GM19395 (cell line): ENCODE data around the gene DMD.
"Not testable (repeated sequence)": the region's sequence is repeated elsewhere in the genome, so short reads cannot be mapped to it uniquely, and the experiment has no call there.

Source experiments
- ATAC-seq: cut with Tn5 transposase; IDR thresholded peaks from one replicate; pipeline ENCODE4 v1.9.1; 2021; ENCODE audit warnings: mild to moderate bottlenecking, moderate library complexity; ENCODE audit not compliant: unreplicated experiment

Gene DMD

DNA sequence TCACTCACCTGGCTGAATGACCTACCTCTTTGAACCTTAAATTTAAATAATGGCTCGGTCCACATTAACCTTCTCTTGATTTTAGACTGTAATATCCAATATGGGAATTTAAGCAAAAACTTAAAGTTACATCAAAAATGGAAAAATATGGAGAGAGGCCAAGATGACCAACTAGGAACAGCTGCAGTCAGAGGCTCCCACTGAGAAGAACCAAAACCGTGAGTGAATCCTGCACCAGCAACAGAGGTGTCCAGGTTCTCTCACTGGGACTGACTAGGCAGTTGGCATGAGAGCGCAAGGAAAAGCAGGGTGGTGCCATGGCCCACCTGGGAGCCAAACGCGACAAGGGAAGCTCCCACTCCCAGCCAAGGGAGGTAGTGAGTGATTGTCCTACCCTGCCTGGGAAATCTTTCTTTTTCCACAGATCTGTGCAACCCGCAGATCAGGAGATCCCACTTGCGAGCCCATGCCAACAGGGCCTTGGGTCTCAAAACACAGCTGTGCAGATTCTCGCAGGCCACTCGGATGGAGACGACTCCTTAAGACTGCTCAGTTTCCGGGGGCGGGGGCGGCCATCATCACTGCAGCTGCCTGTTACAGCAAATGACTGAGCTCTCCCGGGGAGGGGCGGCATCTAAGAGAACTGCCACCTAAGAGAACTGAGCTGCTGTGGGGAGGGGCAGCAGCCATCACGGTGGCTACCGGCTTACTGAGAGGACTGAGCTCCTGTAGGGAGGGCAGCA, 343.4 kb downstream of the DMD start:
- no peak for ATAC-seq

DNA sequence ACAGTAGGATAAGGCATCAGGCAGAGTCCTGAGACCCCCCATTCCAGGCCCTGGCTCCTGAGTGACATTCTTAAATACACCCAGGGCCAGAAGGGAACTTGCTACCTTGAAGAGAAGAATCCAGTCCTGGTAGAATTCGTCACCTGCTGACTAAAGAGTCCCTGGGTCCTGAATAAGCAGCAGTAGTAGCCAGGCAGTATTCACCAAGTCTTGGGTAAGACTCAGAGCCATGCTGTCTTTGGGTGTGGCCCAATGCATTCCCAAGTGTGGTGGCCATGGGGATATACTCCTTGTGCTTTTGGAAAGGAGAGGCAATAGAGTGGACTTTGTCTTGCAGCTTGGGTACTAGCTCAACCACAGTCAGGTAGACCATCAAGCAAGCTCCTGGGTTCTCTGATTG, 359.1 kb downstream of the DMD start:
- no peak for ATAC-seq

DNA sequence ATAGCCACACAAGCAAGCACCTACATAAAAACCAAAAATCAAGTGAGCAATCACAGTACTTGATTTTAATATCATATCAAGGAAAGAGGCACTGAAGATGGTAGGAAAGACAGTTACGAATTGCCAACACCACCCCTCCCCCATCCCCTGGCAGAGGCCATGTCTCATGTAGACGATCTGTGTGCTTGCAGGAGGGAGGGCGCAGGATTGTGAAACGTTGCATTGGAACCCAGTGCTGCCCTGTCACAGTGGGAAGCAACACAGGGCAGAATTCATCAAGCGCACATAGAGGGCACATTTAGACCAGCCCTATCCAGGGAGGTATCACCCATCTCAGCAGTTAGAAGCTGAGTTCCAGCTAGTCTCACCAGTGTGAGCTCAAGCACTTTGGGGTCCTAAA, 359.8 kb downstream of the DMD start:
- ATAC-seq = no peak

DNA sequence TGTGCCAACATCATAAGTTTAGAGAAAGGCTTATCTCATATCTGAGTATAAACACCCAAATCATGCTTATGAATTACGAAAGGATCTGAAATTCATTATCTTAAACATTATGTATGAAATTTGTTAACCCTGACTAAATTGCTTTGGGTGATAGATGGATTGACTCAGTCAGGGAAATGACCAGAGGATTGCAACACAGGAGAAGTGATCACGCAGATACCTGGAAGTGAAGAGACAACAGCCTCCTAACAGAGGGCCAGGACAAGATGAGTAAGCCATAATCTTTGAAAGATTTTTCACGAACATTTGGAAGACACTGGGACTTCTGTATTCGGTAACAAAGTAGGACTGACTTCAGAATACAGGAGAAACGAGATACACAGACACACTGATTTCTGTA, 363.4 kb downstream of the DMD start:
- no peak for ATAC-seq

DNA sequence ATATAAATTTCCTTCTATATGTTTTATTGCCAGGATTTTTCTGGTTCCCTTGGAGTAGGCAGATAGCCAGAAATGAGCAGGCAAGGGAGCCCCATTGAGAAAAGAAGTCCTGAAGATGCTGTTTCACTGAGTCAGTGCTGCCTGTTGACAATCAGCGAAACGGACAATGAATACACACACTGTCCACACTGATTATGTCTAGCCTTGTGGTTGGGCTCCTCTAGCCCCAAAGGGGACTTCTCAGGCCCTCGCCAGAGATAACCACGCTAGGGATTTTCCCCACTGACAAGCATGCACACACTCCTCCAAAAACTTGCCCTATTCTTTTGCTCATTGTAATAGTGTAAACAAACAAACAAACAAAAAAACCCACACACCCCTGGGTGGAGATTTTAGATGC, 369.3 kb downstream of the DMD start:
- no peak for ATAC-seq

DNA sequence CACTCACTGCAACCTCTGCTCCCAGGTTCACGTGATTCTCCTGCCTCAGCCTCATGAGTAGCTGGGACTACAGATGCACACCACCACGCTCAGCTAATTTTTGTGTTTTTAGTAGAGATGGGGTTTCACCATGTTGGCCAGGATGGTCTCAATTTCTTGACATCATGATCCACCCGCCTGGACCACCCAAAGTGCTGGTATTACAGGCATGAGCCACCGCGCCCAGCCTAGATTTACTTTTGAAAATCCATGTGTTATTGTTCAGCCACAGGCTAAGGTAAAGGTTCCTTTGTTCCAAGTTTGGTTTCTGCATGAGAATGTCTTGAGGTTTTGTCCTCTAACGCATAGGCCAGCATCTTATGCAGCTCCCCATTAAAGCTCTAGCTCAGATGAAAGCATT, 371.6 kb downstream of the DMD start:
- no peak for ATAC-seq

DNA sequence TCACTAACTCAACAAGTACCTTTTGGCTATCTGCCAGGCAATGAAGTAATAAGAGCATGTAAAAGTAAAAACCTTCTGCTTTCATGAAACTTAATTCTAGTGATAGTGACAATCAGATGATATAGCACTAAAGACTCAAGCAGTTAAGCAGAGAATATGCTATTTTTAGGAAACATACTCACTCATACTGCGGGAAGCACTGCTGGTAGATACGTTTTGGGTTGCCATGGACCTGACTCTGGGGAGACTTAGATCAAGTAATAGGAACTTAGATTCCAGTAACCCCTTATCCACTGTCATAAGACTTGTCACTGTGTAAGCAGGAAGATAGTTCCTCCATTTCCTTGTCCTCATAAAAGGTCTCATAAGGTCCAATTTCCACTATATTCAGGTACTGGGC, 386.3 kb downstream of the DMD start:
- ATAC-seq = no peak

DNA sequence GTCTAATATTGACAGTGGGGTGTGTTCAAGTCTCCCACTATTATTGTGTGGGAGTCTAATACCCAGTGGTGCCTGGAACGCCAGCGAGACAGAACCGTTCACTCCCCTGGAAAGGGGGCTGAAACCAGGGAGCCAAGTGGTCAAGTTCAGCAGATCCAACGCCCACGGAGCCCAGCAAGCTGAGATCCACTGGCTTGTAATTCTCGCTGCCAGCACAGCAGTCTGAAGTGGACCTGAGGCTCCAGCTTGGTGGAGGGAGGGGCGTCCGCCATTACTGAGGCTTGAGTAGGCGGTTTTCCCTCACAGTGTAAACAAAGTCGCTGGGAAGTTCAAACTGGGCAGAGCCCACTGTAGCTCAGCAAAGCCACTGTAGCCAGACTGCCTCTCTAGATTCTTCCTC, 407.3 kb downstream of the DMD start:
- ATAC-seq = no peak

DNA sequence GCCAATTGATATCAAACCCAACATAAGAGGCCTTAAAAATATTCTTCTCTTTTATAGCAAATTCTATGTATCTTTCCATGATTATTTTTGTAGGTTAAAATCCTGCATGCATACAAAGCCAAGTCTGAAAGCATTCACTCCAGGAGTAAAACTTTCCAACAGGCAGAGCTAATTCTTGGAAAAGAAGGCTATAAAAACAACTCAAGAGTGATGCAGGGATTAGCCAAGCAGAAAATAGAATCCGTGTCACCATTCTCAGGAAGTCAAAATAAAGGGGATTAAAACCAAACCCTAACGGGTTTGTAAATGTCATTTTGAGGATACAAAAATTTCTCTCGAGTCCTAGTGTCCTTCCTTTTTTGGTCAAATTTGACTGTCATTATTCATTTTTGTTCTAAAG, 412.4 kb downstream of the DMD start:
- no peak for ATAC-seq

DNA sequence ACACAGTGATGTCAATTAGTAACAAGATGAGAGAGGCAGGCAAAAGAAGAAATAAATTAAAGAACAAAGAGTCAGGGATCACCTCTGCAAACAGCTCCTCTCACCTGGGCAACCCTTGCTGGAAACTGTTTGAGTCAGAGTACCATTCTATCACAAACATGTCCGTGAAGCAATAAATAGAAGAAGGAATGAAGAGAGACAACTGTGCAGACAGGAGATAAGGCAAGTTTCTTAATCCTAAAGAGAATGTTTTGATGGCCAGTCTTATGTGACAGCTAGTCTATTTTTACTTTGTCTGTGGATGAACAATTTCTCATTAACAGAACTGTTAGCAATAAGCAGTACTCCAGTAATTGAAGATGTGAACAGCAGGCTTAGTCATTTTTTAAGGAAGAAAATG, 422.4 kb downstream of the DMD start:
- no peak for ATAC-seq

DNA sequence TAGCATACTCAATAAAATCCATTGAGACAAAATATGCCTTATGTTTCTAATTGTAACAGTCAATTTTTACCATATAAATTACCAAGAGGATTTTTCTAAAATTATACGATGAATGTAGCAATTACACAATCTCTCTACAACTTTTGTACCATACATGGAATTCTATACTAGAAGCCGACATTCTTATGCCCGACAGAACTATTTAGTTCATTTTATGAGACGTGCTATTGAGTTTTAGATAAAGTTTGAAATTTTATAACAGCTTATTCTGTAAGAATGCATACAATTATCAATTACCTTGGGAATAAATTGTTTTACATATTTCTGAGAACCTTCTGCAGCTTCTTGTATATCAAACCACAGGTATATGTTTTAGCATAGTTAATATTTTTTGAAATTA, 431.2 kb downstream of the DMD start:
- no peak for ATAC-seq

DNA sequence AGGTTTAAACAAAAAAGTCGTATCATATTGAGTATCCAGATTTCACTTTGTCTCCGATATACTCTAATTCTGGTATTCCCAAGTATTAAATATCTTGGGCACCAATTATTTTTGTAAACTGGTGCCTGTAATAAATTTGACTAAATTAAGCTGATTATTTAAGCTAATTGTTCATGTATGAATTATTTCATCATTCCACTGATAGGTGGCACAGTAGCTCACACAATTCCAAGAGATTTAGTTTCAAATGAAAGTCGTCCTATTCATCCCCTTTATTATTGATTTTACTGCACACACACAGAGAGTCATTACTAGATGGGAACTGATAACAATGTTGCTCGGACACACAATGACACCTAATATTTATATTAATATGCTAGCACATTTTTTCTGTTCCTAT, 432.4 kb downstream of the DMD start:
- ATAC-seq = no peak

DNA sequence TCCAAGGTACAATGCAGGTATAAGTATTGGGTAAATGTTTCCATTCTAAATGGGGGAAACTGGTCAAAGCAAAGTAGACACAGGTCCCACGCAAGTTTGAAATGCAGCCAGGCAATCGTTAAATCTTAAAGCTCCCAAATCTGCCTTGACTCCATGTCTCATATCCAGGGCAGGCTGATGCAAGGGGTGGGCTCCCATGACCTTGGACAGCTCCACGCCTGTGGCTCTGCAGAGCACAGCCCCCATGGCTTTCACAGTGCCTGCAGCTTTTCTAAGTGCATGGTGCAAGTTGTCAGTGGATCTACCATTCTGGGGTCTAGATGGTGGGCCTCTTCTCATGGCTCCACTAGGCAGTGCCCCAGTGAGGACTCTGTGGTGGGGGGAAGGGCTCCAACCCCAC, 436.4 kb downstream of the DMD start:
- no peak for ATAC-seq

DNA sequence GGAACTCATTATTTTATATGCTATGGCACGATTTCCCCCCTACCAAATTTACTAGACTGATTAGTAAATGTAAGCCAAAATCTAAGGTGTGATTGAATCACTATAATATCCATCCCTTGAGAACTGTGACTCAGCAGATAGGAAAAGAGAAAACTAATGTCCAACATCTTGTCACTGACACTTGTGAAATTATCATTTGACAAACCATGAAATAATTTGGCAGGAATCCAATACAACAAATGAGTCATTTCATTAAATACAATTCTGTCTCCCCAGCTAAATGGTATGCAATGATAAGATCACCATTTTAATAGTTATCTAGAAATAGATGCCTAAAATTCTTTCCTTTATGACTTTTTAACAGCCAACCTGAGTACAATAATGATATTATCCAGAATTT, 462.3 kb downstream of the DMD start:
- no peak for ATAC-seq

DNA sequence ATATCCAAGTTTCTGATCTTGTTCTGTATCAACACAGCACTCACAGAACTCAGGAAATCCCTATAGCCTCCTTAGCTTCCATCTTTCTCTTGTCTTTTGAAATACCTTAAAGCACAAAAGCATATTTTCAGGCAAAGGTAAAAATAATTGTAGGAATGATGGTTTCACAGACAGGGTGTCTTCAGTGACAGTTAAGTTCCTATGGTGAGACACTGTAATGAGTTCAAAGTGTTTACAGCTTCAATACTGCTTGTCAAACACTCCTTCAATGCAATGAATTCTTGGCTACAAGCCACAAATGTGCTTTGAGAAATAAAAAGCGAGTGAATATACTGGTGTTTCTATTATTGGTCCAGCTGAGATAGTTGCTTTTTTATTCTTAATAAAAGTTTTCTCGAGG, 466.0 kb downstream of the DMD start:
- no peak for ATAC-seq

DNA sequence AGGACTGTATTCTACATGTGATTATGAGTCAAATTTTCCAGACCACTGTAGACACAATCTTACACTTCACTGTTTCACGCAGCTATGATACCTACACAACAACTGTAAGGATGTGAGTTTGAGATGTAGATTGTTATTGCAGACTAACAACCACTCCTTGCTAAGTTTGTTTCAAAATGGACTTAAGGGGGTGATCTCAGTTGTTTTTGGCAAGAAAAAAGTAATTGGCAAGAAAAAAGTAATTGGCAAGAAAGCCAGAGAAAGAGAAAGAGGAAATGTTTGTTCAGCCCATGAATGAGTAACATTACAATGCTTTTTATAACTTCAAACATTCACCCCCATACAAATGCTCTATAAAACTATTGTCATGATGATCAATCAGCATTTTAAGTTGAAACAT, 466.4 kb downstream of the DMD start:
- ATAC-seq = no peak

DNA sequence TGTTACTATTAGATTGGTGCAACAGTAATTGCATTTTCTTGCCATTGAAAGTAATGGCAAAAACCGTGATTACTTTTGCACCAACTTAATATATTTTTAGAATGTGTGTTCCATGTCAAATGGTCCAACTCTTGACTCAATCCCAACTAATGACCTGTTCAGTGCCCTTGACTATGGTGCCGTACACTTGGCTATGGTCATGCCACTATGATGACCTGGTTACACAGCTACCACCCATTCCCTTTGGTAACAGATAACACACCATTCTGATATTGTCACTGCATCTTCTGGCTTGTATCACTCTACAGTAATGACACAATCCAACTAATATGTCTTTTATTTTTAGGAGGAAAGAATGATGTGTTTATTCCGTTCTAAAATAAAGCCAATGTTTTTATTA, 469.4 kb downstream of the DMD start:
- ATAC-seq = no peak

DNA sequence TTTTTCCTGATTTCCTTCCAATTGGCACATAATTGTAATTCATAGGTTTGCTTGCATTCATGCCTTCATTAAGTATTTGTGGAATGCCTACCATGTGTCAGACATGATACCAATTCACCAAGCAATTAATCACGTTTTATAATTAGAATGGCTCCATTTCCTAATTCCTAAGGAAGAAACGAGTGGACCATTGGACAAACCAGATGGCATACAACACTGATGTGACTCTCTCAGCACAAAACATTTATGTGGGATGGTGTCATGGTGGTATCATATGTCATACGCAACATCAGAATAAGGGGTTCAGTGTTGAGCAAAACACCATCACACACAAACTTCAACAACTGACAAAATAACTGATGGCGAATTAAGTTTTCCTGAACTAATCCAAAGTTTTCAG, 502.8 kb downstream of the DMD start:
- no peak for ATAC-seq

DNA sequence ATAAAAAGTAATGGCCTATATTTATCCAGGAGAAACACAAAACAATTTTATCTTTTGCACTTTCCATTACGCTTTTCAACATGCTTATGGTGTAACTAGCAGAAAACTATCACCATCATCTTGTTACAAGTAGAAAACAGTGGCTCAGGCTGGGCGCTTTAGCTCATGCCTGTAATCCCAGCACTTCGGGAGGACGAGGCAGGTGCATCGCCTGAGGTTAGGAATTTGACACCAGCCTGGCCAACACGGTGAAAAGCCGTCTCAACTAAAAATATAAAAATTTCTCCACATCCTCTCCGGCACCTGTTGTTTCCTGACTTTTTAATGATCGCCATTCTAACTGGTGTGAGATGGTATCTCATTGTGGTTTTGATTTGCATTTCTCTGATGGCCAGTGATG, 506.0 kb downstream of the DMD start:
- not testable (repeated sequence) for ATAC-seq

DNA sequence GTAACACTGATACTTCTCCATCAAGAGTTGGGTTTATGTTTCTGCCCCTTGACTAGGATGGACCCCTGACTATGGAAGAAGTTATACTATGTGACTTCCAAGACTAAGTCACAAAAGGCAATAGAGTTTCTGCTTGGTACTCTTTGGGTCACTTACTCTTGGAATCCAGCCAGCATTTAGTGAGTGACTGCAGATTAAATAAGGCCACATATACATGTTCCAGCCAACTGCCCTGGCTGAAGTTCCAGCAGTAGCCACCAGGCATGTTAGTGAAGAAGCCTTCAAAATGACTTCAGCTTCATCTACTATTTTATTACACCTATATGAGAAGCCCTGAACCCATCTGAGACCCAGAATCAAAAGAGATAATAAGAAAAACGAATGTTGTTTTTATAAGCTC, 524.0 kb downstream of the DMD start:
- no peak for ATAC-seq

DNA sequence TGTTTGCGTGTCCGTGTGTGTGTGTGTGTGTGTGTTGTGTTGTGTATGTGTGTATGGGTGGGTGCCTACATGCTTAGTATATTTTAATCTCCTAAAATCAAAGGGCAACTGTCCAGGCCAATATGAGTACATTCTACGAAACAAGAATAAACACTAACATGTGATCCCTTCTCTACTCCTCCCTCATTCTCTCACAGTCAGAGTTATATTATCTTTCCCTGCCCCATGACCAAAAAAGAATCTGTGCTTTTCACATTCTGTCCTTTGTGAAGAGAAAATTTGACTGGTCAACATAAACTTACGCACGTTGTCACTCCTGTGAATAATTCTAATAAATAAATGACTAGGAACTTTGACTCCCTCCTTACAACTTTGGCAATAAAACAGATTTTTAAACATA, 532.9 kb downstream of the DMD start:
- ATAC-seq = no peak

DNA sequence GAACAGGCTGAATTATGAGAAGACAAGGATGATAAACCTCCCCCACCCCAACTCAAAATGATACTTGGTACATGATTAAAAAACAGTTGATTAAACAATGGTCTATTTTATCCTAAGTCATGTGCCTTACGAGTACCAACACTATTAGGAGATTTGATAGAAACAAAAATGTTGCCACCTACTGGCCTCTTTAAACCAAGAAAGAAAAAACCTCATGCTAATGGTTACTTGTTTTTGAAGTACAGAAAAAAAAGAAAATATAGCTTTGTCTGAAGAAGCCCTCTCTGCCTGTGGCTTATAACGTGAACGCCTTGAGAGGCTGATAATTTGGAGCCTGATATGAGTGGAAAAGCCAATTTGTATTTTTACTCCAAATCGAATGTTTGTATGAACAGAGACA, 538.2 kb downstream of the DMD start:
- ATAC-seq = no peak

DNA sequence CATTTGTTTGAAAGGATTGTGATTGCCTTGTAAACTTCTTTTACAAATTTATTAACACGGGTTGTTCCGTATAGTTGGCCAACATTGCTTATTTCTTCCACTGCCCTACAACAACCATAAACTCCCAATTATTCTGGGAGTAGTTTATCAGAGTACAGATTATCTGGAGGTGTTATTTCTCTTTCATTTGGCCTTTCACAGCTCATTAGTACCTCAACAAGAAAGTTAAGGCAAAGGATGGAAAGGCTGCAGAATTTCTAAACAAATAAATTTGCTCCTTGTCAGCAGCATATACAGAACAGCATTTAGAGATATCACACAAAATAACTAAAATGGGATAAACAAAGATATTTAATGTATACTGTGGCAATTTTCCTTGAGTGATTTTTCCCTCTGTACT, 548.8 kb downstream of the DMD start:
- no peak for ATAC-seq
